ENCODE results near the gene JAKMIP3.

Gene JAKMIP3

GRCh38 chr10:132113766-132114365 is 48.1 kb downstream of the JAKMIP3 start:
- no peak for DNase-seq

- DNase-seq = no peak
Observed at GRCh38 chr10:132114953-132115520, 49.3 kb downstream of the JAKMIP3 start.

Measured in COR-L47 (cell line).